Neural cell (in vitro differentiated cells): ENCODE measurements around the gene FMN2.

Source experiments
- EP300 ChIP-seq: fragments of 450-650 bp; conservative IDR thresholded peaks from 2 replicates; pipeline ENCODE4 v1.6.1; 2014; ENCODE audit warnings: antibody characterized with exemption, mild to moderate bottlenecking, moderate library complexity; ENCODE audit not compliant: poor library complexity, severe bottlenecking
- EZH2 ChIP-seq: fragments of 200-600, 300-800 bp; shearing (Covaris generic), sonication (generic); IDR thresholded peaks from 2 replicates; pipeline ENCODE4 v1.6.1; 2014; ENCODE audit warnings: antibody characterized with exemption, low read length, borderline replicate concordance, mild to moderate bottlenecking; ENCODE audit not compliant: insufficient read depth, poor library complexity, severe bottlenecking
- MXI1 ChIP-seq: fragments of 450-650 bp; conservative IDR thresholded peaks from 2 replicates; pipeline ENCODE4 v1.6.1; 2014; ENCODE audit warnings: antibody characterized with exemption, mild to moderate bottlenecking; ENCODE audit not compliant: poor library complexity, severe bottlenecking
- POLR2AphosphoS5 ChIP-seq: IDR thresholded peaks from 2 replicates; pipeline ENCODE4 v1.6.1; 2012
- RAD21 ChIP-seq: fragments of 450-650 bp; conservative IDR thresholded peaks from 2 replicates; pipeline ENCODE4 v1.6.1; 2014; ENCODE audit warnings: antibody characterized with exemption, mild to moderate bottlenecking, moderate library complexity
- REST ChIP-seq: IDR thresholded peaks from 2 replicates; pipeline ENCODE4 v1.6.1; 2012; ENCODE audit warnings: borderline replicate concordance
- SMC3 ChIP-seq: fragments of 450-650 bp; conservative IDR thresholded peaks from 2 replicates; pipeline ENCODE4 v1.6.1; 2014; ENCODE audit warnings: antibody characterized with exemption, mild to moderate bottlenecking, moderate library complexity; ENCODE audit not compliant: poor library complexity
- TAF1 ChIP-seq: IDR thresholded peaks from 2 replicates; pipeline ENCODE4 v1.6.1; 2012; ENCODE audit warnings: low read depth
- TF ChIP-seq, protein P1 (sequence below): fragments of 450-650 bp; IDR thresholded peaks from 2 replicates; pipeline ENCODE4 v1.5.1; 2014; ENCODE audit warnings: antibody characterized with exemption, mild to moderate bottlenecking, moderate library complexity; ENCODE audit not compliant: poor library complexity, severe bottlenecking

- TF ChIP-seq REST (no peak), MXI1 (no peak), EP300 (no peak), EZH2 (no peak), TAF1 (no peak), POLR2AphosphoS5 (no peak), RAD21 (no peak), SMC3 (no peak)
- TF ChIP-seq, protein P1, sequence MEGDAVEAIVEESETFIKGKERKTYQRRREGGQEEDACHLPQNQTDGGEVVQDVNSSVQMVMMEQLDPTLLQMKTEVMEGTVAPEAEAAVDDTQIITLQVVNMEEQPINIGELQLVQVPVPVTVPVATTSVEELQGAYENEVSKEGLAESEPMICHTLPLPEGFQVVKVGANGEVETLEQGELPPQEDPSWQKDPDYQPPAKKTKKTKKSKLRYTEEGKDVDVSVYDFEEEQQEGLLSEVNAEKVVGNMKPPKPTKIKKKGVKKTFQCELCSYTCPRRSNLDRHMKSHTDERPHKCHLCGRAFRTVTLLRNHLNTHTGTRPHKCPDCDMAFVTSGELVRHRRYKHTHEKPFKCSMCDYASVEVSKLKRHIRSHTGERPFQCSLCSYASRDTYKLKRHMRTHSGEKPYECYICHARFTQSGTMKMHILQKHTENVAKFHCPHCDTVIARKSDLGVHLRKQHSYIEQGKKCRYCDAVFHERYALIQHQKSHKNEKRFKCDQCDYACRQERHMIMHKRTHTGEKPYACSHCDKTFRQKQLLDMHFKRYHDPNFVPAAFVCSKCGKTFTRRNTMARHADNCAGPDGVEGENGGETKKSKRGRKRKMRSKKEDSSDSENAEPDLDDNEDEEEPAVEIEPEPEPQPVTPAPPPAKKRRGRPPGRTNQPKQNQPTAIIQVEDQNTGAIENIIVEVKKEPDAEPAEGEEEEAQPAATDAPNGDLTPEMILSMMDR, result no peak
Observed at GRCh38 chr1:240474133-240474614, 382.5 kb downstream of the FMN2 start.
